ENCODE measurements around the gene COL16A1.

The COL16A1 gene

DNA sequence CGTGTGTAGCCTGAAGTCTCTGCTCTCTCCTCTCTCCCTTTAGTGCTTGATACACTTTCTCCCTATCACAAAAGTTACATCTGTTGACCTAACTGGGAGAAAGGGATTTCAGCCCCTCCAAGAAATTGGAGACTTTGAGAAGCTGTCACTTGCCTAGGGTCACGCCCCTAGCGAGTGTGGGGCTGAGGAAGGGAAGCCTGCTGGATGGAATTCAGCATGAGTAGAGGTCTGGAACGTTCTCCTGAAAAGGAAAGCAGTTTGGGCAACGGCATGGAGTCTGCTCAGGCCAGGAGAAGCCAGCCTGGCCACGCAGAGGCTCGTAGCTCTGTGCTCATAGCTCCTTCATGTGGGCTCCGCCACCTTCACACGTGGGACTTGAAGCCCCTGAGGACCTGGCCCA is 22.4 kb downstream of the COL16A1 start:
- DNase-seq, result no peak

GRCh38 chr1:31679676-31680230 is 24.1 kb downstream of the COL16A1 start:
- DNase-seq, result no peak

GRCh38 chr1:31679091-31679490 is 24.7 kb downstream of the COL16A1 start:
- DNase-seq, result no peak

DNA sequence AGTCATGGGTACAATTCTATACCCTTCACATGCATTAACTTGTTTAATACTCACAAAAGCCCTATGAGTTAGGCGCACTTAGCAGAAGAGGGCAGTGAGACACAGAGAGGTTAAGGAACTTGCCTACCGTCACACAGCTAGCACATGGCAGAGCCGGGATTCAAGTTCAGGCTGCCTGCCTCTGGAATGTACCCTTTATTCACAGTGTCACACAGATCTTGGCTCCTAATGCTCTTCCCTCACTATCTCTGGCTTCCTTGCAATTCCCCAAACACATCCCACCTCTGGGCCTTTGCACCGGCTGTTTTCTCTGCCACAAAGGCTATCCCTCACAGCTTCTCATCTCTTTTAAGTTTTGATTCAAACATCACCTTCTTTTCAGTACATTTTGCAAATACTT is 25.1 kb downstream of the COL16A1 start:
- no peak for DNase-seq

- no peak for DNase-seq
Observed at GRCh38 chr1:31677949-31678348, 25.9 kb downstream of the COL16A1 start.

DNA sequence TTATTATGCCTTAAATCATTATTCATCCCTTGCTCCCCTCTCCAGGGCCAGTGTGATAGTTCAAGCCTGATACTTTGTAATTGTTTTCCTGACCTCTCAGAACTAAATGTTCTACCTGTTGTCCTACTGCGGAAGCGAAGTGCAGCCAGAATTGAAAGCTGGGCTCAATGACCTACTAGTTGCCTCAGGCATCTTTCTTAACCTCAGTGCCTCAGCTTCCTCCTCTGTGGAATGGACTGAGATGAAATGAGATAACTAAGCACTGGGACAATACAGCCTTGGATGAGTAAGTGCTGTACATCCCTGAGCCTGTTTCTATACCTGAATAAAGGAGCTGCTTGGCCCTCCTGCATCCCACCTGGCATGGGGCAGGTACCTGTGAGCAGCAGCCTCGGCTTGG is 26.4 kb downstream of the COL16A1 start:
- no peak for DNase-seq

- DNase-seq, result no peak
Observed at GRCh38 chr1:31675756-31676155, 28.1 kb downstream of the COL16A1 start.

DNA sequence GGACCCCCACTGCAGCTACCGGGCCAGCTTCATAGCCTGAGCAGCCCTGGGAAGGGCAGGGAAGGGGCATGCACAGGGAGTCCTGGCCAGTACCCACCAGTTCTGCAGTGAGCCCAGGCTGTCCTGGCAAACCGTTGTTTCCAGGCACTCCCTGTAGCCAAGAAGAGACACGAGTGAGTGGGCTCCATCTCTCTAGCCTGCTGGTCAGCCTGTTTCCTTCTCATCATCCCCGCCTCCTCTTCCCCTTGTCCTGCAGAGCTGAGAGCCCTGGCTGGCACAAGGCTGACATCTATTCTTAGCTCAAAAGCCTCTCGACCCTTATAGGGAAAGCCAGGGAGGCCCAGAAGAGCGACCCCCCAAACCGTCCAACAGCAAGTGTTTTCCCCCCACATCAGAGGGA is 28.7 kb downstream of the COL16A1 start:
- DNase-seq, result no peak

DNA sequence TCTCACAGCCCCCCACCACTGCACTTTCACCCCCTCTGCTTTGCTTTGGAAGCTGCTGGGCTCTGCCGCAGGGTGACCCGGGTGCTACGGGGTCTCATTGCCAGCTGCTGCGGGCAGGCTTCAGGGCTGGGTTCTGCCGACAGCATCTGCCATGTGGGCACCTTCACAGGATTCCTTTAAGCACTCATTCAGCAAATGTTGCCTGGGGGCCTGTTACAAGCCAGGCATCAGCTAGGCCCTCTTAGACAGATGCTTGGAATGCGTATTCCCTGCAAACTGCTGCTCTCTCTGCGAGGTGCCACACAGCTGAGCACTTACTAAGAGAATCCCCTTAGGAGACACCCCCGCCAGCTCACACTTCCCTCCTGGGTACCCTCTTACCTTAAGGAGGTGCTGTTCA is 29.2 kb downstream of the COL16A1 start:
- DNase-seq, result no peak

GRCh38 chr1:31673433-31673832 is 30.4 kb downstream of the COL16A1 start:
- DNase-seq, result no peak

GRCh38 chr1:31672986-31673385 is 30.8 kb downstream of the COL16A1 start:
- DNase-seq, result no peak

GRCh38 chr1:31671561-31672201 is 32.1 kb downstream of the COL16A1 start:
- DNase-seq, result no peak

GRCh38 chr1:31671147-31671546 is 32.7 kb downstream of the COL16A1 start:
- DNase-seq, result no peak

DNA sequence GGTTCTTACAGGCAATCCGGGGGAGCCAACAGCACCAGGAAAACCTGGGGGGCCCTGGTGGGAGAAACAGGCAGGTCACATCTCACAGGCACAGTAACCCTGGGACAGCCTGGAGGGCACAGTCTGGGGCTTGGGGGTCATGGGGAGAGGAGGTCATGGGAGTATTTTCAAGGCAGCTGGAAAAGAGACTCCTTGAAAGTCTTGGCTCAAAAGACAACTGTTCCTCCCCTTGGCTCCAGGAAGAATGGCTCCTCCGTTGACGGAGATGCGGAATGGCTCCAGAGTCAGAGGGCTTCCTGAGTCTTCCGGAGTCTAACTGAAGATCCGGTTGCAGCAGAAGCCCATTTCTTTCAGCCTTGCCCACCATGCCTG is 33.2 kb downstream of the COL16A1 start:
- no peak for DNase-seq

GRCh38 chr1:31669786-31670592 is 33.8 kb downstream of the COL16A1 start:
- peak; percentile 80 for DNase-seq

- no peak for DNase-seq
Observed at GRCh38 chr1:31669433-31669785, 34.4 kb downstream of the COL16A1 start.

DNA sequence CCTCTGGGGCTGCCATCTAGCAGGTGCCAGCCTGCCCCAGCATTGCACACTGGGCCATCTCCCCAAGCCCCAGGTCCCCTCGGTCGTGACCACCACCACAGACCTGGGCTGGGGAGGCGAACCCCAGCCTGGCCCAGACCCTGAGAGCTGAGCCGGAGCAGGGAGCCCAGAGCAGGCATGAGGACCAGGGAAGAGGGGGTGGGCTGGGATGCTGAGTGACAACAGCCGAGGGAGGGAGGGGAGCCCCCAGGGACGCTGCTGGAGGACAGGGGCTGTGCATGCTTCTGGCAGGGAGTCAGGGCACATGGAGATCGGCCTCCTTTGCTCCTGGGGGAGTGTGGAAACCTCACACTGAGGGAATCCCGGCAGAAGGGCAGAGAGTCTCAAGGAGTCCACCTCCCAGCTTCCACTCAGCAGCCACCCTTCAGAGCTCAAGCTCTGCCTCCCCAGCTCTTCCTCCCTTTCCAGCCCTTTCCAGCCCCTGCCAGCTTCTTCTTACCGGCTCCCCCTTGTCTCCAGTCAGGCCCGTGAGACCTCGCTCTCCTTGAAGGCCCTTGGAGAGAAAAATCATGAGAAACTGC is 35.4 kb downstream of the COL16A1 start:
- no peak for DNase-seq

DNA sequence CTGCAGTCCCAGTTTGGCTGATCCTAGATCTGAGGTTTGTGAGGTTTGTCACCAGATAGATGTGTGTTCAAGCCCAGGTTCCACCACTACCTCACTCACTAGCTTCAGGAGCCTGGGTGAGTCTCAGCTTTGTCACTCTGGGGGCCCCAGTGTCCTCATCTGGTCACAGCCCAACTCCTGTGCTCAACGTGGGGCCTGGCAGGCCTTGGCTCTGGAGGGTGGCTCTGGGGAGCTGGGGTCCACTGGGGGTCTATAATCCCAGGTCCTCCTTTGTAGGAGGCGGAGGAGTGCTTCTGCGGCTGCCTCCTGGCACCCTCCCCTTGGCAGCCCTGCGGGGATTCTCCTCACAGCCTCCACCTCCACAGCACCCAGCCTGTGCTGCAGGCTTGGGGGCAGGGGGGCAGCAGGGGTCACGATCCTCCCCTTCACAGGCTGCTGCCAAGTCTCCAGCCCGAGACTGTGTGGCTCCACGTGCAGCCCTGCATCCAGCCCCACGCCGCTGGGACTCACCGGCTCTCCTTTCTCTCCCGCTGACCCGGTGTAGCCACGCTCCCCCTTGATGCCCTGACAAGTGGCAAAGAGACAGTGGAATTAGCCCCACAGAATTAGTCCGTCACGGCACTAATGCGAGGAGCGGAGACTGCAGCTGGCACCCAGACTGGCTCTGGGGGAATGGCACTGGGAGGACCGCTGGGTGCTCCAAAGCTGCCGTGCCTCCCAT is 36.6 kb downstream of the COL16A1 start:
- DNase-seq, result no peak

DNA sequence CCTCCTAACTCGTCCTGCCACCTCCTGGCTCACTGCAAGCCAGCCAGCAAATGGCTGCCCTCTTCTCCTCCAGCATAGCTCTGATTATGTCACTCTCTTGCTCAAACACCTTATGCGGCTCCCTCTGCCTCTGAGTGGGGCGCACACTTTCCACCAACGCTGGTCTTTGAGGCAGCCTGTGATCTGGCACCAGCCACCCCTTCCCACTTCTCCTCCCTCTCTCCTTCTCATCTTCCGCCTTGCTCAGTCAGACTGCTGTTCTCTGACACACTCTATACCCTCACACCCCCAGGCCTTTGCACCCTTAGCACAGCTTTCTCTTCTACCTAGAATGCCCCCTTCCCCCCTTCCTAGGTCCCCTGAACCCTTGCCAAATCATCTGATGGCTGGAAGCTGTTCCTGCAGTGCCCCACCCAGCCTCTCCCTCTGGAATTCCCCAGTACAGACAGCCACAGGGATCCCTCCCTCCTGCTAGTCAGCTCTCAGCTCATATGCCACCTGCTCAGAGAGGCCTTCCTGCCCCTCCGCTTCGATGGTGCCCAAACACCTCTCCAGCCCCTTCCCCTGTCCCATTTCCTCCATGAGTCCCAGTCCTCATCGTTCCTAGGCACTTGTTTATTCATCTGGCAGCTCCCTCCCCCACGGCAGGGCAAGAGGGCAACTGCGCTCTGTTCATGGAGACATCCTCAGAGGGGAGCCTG is 37.4 kb downstream of the COL16A1 start:
- DNase-seq, result no peak

DNA sequence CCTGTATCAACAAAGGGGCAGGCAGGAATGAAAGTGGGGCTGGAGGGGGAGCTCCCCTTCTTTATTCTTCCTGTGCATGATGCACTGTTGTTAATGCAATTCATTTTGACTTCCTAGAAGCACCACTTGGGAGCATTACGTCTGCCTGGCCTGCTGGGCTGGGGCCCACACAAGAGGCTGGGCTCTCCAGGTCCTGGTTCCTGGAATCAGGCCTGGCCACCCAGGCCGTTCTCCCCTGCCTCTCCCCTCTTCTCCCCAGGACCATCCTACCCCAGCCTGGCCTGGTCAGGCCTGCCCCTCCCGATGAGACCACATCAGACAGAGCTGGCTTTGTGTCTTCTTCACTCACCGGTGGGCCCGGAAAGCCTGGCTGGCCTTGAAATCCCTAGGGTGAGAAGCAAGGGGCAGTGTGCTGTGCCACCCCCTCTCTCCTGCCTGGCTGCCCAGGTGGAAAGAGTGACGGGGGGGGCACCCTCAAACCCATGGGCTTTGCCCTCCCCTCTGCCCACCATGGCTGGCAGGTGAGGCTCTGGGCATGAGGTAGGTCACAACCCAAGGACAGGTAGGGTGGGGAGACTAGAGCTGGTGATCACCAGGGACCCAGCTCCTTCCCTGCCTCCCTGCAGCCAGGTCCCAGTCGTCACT is 38.5 kb downstream of the COL16A1 start:
- no peak for DNase-seq

DNA sequence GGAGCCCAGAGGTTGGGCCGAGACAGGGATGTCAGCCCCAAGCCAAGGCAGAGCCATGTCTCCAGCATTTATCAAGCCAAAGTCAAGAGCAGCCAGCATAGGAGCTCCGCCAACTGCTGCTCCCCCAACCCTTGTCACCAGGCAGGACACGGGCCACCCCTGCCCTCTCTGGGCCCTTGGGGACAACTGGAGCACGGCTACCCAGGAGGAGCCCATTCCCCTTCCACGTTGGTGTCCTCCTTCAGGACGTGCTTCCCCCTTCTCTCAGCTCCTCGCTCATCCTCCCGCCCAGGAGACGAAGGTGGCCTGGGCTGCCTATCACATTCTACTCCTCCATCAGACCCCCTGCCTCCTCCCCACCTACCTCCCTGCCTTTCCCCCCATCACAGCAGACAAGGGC is 39.3 kb downstream of the COL16A1 start:
- no peak for DNase-seq
